Type B pancreatic cell (in vitro differentiated cells): ENCODE results near the gene SEMA4A. TPM values are rescaled to one million over a fixed set of nuclear protein-coding genes. Genes with fewer than 3 reads are reported as not detected.
"Not testable (repeated sequence)": the region's sequence is repeated elsewhere in the genome, so short reads cannot be mapped to it uniquely, and the experiment has no call there.

Experiments
- DNase-seq: peaks from one replicate; pipeline ENCODE4 v3.0.0; 2021; ENCODE audit warnings: mixed read lengths; ENCODE audit not compliant: unreplicated experiment; ENCODE audit errors: extremely low spot score
- H3K27ac Mint-ChIP-seq: 2 replicates; pipeline ENCODE4 v1.8.0; 2021; ENCODE audit warnings: mild to moderate bottlenecking, mixed read lengths
- H3K27me3 Mint-ChIP-seq: 2 replicates; pipeline ENCODE4 v1.8.0; 2021; ENCODE audit warnings: mixed read lengths
- H3K36me3 Mint-ChIP-seq: 2 replicates; pipeline ENCODE4 v1.8.0; 2021; ENCODE audit warnings: mixed read lengths
- H3K4me1 Mint-ChIP-seq: one replicate; pipeline ENCODE4 v1.8.0; 2021; ENCODE audit warnings: mixed read lengths; ENCODE audit not compliant: unreplicated experiment
- H3K4me3 Mint-ChIP-seq: 2 replicates; pipeline ENCODE4 v1.8.0; 2021; ENCODE audit warnings: mild to moderate bottlenecking, mixed read lengths
- H3K9me3 Mint-ChIP-seq: 2 replicates; pipeline ENCODE4 v1.8.0; 2021; ENCODE audit warnings: mixed read lengths
- total RNA-seq: library from RNA; stranded (reverse); gene quantifications from 2 replicates; pipeline ENCODE4 v1.2.1, GENCODE V29; 2021; ENCODE audit warnings: low replicate concordance
- TF ChIP-seq, protein P1 (sequence below): fragments of 200-600 bp; sonication (generic); conservative IDR thresholded peaks from 2 replicates; pipeline ENCODE4 v1.5.0; 2021; ENCODE audit warnings: antibody characterized with exemption, mild to moderate bottlenecking

The SEMA4A gene
- total RNA-seq, 1 donor from 2014 or later: 7.1 TPM

DNA sequence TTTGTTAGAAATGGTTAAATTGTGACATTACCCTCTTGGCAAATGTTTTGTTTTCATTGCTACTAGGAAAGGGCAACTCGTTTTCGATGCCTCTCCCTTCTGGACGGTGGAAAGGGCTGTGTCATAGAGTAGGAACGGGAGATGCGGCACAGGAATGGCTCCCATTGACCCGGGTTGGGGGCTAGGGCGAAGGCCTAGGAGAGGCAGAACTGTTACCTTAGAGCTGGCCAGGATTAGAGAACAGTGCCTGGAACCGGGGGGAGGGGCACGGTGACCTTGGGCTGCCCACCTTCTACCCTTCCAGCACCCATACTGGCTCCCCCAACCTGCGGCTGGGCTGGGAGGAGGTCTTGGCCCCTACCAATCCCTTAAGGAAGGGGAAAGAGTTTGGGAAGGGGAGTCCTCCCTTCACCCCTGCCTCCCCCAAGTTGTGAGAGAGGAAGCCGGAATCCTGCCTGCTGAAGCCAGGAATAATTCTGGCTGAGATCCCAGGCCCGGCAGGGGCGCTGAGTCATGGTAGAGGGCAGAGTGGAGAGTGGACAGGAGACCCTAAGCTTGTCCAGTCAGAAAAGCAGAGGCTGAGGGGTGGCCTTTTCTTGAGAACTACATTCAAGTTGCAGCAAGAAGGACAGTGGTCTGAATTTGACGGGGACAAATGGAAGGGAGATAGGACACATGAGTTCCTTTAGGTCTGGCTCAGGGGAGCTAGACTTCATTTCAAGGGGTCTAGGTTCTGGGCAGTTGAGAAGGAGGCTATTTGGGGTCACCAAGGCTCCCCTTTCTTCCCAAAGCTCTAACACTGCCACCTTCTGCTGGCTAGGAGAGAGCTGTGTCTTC, 30.6 kb upstream of the SEMA4A start:
- Mint-ChIP-seq H3K9me3 (no peaks in the 10 kb centered on the region), H3K27me3 (no peaks in the 10 kb centered on the region), H3K4me1 (peaks cover 43% of the 10 kb centered on the region), H3K4me3 (peak overlapping the region; percentile 86), H3K36me3 (peaks cover 5% of the 10 kb centered on the region), H3K27ac (peak overlapping the region; percentile 100)
- DNase-seq: no peak
- TF ChIP-seq, protein P1, sequence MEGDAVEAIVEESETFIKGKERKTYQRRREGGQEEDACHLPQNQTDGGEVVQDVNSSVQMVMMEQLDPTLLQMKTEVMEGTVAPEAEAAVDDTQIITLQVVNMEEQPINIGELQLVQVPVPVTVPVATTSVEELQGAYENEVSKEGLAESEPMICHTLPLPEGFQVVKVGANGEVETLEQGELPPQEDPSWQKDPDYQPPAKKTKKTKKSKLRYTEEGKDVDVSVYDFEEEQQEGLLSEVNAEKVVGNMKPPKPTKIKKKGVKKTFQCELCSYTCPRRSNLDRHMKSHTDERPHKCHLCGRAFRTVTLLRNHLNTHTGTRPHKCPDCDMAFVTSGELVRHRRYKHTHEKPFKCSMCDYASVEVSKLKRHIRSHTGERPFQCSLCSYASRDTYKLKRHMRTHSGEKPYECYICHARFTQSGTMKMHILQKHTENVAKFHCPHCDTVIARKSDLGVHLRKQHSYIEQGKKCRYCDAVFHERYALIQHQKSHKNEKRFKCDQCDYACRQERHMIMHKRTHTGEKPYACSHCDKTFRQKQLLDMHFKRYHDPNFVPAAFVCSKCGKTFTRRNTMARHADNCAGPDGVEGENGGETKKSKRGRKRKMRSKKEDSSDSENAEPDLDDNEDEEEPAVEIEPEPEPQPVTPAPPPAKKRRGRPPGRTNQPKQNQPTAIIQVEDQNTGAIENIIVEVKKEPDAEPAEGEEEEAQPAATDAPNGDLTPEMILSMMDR: no peak

DNA sequence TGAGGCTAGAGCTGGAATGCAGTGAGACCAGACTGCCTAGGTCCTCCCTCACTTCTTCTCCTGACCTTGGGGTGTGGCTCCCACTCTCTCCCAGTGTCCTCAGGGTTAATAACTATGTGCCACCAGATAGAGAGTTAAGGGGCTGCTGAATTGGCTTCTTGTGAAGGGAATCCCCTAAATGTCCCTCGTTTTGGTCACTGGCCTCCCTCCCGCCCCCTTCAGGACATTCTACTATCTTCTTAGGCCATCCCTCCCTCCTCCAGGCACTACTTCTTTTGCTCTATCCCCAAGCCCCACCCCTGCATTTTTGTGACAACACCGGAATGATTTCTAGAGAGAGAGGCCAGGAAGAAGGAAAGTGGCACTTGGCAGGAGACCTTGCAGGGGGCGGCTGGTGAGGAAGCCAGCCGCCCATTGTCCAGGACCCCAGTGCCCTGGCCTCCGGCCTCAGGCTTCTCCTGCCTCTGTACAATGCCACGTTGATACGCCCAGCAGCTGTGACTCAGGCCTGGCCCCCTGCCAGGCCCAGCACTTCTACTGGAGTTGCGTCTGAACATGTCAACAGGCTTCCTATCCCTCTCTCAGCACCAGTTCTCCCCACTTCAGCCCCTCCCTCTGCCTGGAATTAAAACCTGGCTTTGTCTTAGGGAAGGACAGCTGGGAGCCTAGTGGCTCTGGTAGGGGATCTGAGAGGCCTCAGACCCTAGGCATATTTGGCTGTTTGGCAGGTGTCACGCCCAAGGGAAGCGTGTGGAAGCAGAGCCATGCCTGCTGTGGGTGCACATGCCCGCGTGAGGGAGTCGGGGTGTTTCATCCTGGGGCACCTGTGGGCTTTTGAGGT, 29.8 kb upstream of the SEMA4A start:
- Mint-ChIP-seq H3K27me3 (no peaks in the 10 kb centered on the region), H3K4me3 (peak overlapping the region; percentile 86), H3K4me1 (peaks cover 46% of the 10 kb centered on the region), H3K9me3 (no peaks in the 10 kb centered on the region), H3K27ac (peak overlapping the region; percentile 100), H3K36me3 (peaks cover 3% of the 10 kb centered on the region)
- DNase-seq: peak; percentile 81
- TF ChIP-seq, protein P1: peak; percentile 43

DNA sequence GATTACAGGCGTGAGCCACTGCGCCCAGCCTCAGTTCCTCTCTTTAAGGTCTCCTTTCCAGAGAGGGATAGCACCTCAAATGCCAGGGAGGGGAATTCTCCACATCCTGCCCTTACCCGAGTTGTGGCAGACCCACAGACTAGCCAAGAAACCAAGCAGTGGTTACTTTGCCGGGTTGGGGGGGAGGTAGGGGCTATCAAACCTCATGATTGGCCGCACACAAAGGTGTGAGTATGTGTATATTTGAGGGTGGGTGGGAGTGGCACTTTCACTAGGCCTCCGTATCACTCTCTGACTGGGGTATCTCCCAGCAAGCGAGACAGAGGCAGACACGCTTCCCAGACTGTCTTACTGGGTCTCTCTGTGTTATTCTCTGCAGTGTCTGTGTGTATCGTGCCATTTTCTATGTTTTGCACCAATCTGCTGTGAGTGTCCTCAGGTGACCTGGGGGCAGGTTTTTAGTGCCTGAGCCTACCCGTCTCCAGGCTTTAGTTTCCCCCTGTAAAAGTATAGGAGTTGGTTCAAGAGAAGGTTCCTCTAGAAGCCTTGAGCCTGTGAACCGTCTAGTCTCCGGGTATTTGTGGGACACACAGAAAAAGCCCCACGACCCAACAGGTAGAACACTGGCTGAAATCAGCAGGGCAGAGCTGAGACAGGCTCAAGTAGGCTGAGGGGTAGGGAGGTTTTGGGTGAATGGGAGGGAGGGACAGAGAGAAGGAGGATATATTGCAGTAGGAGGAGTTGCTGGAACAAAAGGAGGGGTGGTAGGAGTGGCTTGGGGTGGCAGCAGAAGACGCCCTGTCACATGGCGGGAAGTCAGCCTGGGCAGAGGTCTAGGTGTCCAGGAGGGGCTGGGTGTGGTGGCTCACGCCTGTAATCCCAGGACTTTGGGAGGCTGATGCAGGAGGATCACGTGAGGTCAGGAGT, 28.6 kb upstream of the SEMA4A start:
- Mint-ChIP-seq H3K9me3 (no peaks in the 10 kb centered on the region), H3K27ac (peak overlapping the region; percentile 100), H3K4me3 (peak overlapping the region; percentile 57), H3K4me1 (peaks cover 57% of the 10 kb centered on the region), H3K27me3 (no peaks in the 10 kb centered on the region), H3K36me3 (peaks cover 3% of the 10 kb centered on the region)
- DNase-seq: no peak
- TF ChIP-seq, protein P1: no peak

DNA sequence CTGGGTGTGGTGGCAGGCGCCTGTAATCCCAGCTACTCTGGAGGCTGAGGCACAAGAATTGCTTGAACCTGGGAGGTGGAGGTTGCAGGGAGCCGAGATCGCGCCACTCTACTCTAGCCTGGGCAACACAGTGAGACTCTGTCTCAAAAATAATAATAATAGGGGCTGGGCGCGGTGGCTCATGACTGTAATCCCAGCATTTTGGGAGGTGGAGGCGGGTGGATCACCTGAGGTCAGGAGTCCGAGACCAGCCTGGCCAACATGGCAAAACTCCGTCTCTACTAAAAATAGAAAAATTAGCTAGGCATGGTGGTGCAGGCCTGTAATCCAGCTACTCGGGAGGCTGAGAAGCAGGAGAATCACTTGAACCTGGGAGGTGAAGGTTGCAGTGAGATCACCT, 27.8 kb upstream of the SEMA4A start:
- not testable (repeated sequence) for DNase-seq, H3K36me3 Mint-ChIP-seq, H3K27me3 Mint-ChIP-seq, H3K9me3 Mint-ChIP-seq
- peaks cover 54% of the 10 kb centered on the region for H3K4me1 Mint-ChIP-seq
- H3K4me3 Mint-ChIP-seq: peak overlapping the region; percentile 57
- H3K27ac Mint-ChIP-seq: peak overlapping the region; percentile 100

DNA sequence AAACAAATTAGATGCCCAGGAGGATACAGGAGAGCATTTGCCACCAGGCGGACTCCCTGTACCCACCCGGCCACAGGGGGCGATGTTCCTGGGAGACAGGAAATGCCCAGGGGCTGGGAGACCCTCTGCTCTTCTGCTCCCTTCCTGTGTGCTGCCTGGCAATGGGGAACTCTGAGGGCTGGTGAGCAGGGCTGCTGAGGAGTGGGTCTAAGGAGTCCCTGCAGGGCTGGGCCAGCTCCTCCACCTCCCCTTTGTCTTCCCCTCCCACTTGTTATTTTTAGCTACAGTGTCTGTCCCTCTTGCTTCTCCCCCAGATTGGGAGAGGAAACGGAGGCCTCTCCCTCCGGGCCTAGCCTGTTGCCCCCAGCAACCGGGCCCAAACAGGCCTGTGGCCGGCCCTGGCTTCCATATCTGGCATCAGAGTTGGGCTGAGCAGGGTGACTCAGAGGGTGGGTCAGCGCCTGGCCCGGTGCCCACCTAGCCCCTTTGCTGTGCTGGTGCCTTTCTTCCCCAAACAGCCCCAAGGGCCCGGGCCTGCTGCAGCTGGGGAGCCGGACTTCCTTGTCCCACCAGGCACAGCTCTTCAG, 27.2 kb upstream of the SEMA4A start:
- H3K36me3 Mint-ChIP-seq: no peaks in the 10 kb centered on the region

More for the DNA sequence above, 27.2 kb upstream of the SEMA4A start:
- TF ChIP-seq, protein P1: peak; percentile 73
- H3K27ac Mint-ChIP-seq: peak overlapping the region; percentile 98
- no peak for DNase-seq
- peaks cover 52% of the 10 kb centered on the region for H3K4me1 Mint-ChIP-seq
- no peaks in the 10 kb centered on the region for H3K27me3 Mint-ChIP-seq
- H3K4me3 Mint-ChIP-seq: peak overlapping the region; percentile 67
- no peaks in the 10 kb centered on the region for H3K9me3 Mint-ChIP-seq
